ENCODE measurements around the gene SEMA3A.
A peak's percentile ranks its signal among the peaks of the same experiment; 100 is the strongest.

GRCh38 chr7:83976302-83976701, 218.3 kb downstream of the SEMA3A start:
- TF ChIP-seq, protein P1, sequence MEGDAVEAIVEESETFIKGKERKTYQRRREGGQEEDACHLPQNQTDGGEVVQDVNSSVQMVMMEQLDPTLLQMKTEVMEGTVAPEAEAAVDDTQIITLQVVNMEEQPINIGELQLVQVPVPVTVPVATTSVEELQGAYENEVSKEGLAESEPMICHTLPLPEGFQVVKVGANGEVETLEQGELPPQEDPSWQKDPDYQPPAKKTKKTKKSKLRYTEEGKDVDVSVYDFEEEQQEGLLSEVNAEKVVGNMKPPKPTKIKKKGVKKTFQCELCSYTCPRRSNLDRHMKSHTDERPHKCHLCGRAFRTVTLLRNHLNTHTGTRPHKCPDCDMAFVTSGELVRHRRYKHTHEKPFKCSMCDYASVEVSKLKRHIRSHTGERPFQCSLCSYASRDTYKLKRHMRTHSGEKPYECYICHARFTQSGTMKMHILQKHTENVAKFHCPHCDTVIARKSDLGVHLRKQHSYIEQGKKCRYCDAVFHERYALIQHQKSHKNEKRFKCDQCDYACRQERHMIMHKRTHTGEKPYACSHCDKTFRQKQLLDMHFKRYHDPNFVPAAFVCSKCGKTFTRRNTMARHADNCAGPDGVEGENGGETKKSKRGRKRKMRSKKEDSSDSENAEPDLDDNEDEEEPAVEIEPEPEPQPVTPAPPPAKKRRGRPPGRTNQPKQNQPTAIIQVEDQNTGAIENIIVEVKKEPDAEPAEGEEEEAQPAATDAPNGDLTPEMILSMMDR (conservative IDR thresholded peaks at IDR 0.05; ENCODE audit: low read length), result peak; percentile 86
- TF ChIP-seq EZH2phosphoT487 (IDR thresholded peaks at IDR 0.05; ENCODE audit: borderline replicate concordance, low read depth, low read length), result no peak

All from OCI-LY7 (cell line).